CD4-positive, alpha-beta T cell treated with Interleukin-2 at 100 ng/mL for 4 hours (primary cell): ENCODE results near the gene CREB5.

Source experiments
- DNase-seq: peaks from one replicate; pipeline ENCODE4 v3.0.0-alpha.2; 2020; ENCODE audit warnings: low spot score

CREB5 gene

GRCh38 chr7:28516390-28517172 is 104.3 kb downstream of the CREB5 start:
- DNase-seq: no peak

GRCh38 chr7:28517206-28517605 is 104.9 kb downstream of the CREB5 start:
- no peak for DNase-seq

GRCh38 chr7:28517606-28518005 is 105.3 kb downstream of the CREB5 start:
- DNase-seq: no peak

- no peak for DNase-seq
Measured at GRCh38 chr7:28520074-28521015, 108.0 kb downstream of the CREB5 start.

GRCh38 chr7:28524978-28525377 is 112.7 kb downstream of the CREB5 start:
- no peak for DNase-seq

GRCh38 chr7:28528899-28529298 is 116.6 kb downstream of the CREB5 start:
- no peak for DNase-seq

GRCh38 chr7:28529755-28530154 is 117.4 kb downstream of the CREB5 start:
- DNase-seq: no peak

- no peak for DNase-seq
Measured at GRCh38 chr7:28530175-28530802, 118.0 kb downstream of the CREB5 start.

GRCh38 chr7:28530803-28531175 is 118.5 kb downstream of the CREB5 start:
- no peak for DNase-seq

- DNase-seq: no peak
Measured at GRCh38 chr7:28531291-28531690, 119.0 kb downstream of the CREB5 start.

- DNase-seq: no peak
Measured at GRCh38 chr7:28532181-28532580, 119.9 kb downstream of the CREB5 start.

GRCh38 chr7:28533267-28533666 is 120.9 kb downstream of the CREB5 start:
- DNase-seq: no peak

GRCh38 chr7:28533731-28534531 is 121.6 kb downstream of the CREB5 start:
- no peak for DNase-seq

- DNase-seq: no peak
Measured at GRCh38 chr7:28536259-28536658, 123.9 kb downstream of the CREB5 start.

- DNase-seq: no peak
Measured at GRCh38 chr7:28539289-28539981, 127.1 kb downstream of the CREB5 start.

- no peak for DNase-seq
Measured at GRCh38 chr7:28542410-28542809, 130.1 kb downstream of the CREB5 start.

GRCh38 chr7:28544453-28545117 is 132.3 kb downstream of the CREB5 start:
- no peak for DNase-seq

GRCh38 chr7:28546067-28546466 is 133.7 kb downstream of the CREB5 start:
- DNase-seq: no peak

GRCh38 chr7:28547115-28547514 is 134.8 kb downstream of the CREB5 start:
- no peak for DNase-seq

GRCh38 chr7:28548416-28548815 is 136.1 kb downstream of the CREB5 start:
- no peak for DNase-seq

- no peak for DNase-seq
Measured at GRCh38 chr7:28549998-28550397, 137.7 kb downstream of the CREB5 start.
